Measurements from ENCODE around the gene ALPL.
A peak's percentile ranks its signal among the peaks of the same experiment; 100 is the strongest.

ALPL gene

GRCh38 chr1:21524220-21524619, 15.0 kb downstream of the ALPL start:
- no peak for TF ChIP-seq CTCF (IDR thresholded peaks at IDR 0.05)
- DNase-seq (ENCODE audit: low spot score) = no peak
- no peak overlapping the region for H3K27ac ChIP-seq

DNA sequence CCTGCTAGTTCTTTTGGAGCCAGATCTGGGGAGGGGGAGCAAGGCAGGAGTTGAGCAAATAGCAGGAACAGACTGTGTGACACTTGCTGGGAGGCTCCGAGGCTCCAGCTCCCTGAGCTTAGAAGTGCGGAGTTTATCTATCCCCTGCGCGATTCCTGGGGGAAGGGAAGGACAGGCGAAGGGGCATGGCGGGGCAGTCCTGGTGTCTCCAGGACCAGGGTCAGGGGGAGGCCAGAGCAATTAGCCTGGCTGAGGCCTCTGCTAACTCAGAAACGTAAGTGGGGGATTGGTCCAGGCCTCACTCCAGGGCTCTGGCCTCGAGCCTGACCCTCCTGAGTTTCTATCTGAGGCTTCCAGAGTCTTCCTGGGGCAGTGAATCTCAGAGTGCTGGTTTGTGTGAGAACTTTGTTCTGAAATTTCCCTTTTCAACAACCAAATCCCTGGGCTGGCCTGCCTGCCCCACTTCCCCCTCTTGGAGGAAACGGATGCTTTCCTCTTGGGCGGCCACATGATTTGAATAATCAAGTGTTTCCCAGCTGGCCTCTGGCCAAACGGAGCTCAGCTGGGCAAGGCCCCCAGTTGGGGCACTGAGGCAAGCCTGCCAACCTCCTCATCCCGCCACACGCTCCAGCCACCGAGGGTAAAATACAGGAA, 15.6 kb downstream of the ALPL start:
- no peak for DNase-seq (ENCODE audit: low spot score)
- TF ChIP-seq CTCF (IDR thresholded peaks at IDR 0.05) = no peak
- peak overlapping the region in 1 of 2 donors; percentile 33 for H3K27ac ChIP-seq
- no peak overlapping the region for H3K4me3 ChIP-seq

More at GRCh38 chr1:21524220-21524619, 15.0 kb downstream of the ALPL start:
- H3K4me3 ChIP-seq = no peak overlapping the region

DNA sequence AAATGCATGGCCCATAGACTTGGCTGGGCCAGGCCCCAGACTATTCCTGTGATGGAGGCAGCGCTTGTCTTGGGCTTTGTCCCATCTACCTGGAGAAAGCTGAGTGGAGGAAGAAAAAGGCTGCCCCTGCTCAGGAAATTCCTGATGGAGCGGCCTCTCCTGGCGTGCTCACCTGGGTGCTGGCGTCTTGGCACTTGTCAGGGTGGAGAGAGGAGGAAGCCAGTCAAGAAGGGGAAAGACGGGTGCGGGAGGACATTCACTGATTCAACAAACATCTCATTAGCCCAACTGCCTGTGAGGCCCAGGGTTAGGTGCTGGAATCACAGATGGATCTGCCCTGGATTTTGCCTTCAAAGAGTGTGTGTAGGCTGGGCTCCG, 16.1 kb downstream of the ALPL start:
- Histone ChIP-seq H3K27ac (peak overlapping the region in 1 of 2 donors; percentile 33), H3K4me3 (no peak overlapping the region)
- no peak for TF ChIP-seq CTCF (IDR thresholded peaks at IDR 0.05)
- DNase-seq (ENCODE audit: low spot score) = no peak

DNA sequence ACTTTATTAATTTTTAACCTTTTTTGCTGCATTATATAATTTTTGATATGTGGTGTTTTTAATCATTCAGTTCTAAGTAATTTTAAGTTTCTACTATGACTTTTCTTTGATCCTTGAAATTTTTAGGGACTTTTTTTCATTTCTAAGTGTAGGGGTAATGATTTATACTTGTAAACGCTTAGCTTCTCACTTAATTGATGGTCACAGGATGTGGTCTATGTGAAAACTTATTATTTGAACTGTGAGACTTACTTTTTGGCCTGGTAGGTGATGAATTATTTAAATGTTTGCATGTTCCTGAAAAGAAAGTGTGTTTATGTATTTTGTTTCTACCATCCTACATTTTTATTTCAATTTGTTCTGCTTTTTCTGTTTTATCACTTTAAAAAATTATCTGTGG, 17.2 kb downstream of the ALPL start:
- Histone ChIP-seq H3K4me3 (no peak overlapping the region), H3K27ac (no peak overlapping the region)
- no peak for DNase-seq (ENCODE audit: low spot score)
- no peak for TF ChIP-seq CTCF (IDR thresholded peaks at IDR 0.05)

DNA sequence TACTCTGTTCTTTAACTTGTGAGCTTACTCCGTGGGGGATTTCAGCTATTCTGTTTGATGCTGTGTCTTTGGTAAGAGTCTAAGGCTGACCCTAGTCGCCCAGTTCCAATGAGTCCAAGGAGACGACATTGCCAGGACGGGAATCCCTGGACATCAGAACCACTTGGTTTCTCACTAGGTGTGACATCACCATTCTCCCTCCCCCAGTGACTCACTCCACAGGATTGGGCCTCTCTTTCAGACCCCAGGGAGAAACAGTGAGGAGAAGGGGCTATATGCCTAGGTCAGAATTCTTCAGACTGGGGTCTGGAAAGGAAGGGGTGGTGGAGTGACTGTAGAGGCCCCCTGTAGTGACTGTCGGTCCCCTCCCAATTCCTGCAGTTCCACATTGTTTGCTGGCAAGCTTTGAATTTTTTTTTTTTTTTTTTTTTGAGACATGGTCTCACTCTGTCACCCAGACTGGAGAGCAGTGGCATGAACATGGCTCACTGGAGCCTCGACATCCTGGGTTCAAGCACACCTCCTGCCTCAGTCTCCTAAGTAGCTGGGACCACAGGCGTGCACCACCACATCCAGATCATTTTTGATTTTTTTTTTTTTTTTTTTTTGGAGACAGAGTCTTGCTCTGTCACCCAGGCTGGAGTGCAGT, 21.3 kb downstream of the ALPL start:
- no peak for TF ChIP-seq CTCF (IDR thresholded peaks at IDR 0.05)
- no peak overlapping the region for H3K4me3 ChIP-seq
- no peak for DNase-seq (ENCODE audit: low spot score)
- H3K27ac ChIP-seq = no peak overlapping the region

- Histone ChIP-seq H3K4me3 (no peak overlapping the region), H3K27ac (no peak overlapping the region)
- DNase-seq (ENCODE audit: low spot score) = no peak
- TF ChIP-seq CTCF (IDR thresholded peaks at IDR 0.05) = no peak
Observed at GRCh38 chr1:21531241-21531640, 22.0 kb downstream of the ALPL start.

- Histone ChIP-seq H3K27ac (no peak overlapping the region), H3K4me3 (no peak overlapping the region)
- no peak for DNase-seq (ENCODE audit: low spot score)
- TF ChIP-seq CTCF (IDR thresholded peaks at IDR 0.05) = no peak
Observed at GRCh38 chr1:21532496-21532895, 23.3 kb downstream of the ALPL start.
